Smooth muscle cell of the brain vasculature (primary cell): ENCODE data around the gene CNBD2.
A peak's percentile ranks its signal among the peaks of the same experiment; 100 is the strongest.
"Not testable (repeated sequence)": the region's sequence is repeated elsewhere in the genome, so short reads cannot be mapped to it uniquely, and the experiment has no call there.

ENCODE experiments used
- DNase-seq: peaks from one replicate; pipeline ENCODE4 v3.0.0-alpha.2; 2012; ENCODE audit warnings: low read depth, low spot score

CNBD2 gene

DNA sequence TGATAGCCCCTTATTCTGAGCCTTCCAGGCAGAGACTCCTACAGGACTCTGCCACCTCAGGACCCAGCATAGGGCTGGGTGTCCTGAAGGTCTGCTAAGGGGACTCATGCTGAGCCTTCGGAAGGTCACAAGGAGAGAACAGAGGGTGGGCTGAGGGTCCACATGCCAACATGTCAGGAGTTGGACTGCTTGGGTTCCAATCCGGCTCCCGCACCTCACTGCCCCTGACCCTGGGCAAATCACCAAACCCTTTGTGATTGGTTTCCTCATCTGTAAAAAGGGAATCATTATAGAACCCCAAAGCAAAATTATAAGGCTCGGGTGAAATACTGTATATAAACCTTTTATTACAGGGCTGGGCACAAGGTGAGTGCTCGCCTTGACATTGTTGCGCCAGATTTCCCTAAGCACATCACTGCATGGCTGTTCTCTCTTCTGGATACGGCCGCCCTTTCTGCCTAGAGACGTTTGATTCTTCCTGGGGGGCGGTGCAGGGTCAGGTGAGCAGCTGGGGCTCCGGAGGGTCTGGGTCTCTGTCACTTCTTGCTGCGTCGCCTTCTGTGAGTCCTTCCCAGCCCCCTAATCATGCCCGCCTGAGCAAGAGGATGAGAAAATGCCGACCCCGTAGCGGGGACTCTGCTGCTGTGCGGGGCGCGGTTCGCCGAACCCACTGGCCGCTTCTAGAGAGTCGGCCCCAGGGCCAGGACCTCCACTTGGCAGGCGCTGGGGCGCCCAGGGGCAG, 95.7 kb downstream of the CNBD2 start:
- DNase-seq, result no peak

- peak; percentile 43 for DNase-seq
These were observed 96.5 kb downstream of the CNBD2 start for GRCh38 chr20:36064658-36065426.

DNA sequence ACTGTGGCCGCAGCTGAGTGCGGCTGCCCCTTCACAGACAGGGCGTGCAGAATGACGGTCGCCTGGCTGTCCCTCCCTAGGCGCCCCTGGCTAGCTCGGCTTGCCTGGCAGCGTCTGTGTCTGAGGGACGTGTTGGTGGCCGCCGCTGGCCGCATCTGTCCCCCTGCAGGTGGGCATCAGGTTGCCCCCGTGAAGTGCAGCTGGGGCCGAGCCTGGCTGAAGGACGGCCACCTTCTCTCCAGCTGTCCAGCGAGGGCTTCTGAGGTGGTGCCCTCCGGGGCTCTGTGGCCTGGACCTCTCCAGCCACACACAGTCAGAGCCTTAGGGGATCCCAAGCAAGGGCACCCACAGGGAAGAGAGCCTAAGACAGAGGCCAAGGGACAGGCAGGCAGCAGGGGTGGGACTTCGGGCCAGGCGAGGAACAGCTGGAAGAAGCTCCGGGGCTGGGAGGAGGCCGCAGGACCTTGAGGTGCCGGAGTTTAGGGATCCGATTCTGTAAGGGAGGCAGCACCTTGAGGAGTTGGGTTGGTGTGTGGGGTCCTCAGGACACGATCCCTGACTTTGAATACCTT, 97.1 kb downstream of the CNBD2 start:
- no peak for DNase-seq

DNA sequence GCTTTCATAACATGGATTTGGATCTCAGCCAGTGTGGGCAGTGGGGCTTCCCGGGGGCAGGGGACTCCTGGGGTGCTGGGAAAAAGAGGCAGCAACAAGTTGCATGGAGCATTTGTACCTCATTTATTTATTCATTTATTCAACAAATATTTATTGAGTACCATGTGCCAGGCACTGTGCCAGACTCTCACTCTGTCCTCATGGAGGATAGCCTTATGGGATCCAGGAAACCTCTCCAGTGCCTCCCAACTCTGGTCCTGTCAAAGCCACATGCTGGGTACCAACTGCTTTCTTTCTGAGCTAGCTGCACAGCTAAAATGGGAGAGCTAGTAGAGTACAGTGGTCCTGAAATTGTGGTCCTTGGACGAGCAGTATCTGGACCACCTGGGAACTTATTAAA, 98.4 kb downstream of the CNBD2 start:
- DNase-seq, result no peak

- not testable (repeated sequence) for DNase-seq
These were observed 100.1 kb downstream of the CNBD2 start for GRCh38 chr20:36068526-36068925.

DNA sequence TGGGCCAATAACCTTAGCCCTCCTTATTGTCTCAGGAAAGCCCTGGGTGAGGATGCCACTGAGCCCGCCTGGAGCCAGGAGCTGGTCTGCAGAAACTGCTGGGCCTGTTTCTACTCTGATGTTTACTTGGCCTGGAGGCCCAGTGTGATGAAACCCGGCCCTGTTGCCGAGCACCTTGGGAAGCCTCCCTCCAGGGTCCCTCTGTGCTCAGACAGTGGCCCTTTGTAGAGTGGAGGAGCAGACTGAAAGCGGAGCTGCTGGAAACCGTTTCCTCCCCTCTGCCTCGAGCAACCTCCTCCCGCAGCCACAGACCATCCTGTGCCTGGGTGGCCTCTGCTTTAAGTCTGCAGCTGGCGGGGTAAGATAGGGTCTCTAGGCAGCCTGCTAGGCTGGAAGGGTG, 102.1 kb downstream of the CNBD2 start:
- DNase-seq, result no peak

GRCh38 chr20:36071848-36072247, 103.5 kb downstream of the CNBD2 start:
- no peak for DNase-seq

DNA sequence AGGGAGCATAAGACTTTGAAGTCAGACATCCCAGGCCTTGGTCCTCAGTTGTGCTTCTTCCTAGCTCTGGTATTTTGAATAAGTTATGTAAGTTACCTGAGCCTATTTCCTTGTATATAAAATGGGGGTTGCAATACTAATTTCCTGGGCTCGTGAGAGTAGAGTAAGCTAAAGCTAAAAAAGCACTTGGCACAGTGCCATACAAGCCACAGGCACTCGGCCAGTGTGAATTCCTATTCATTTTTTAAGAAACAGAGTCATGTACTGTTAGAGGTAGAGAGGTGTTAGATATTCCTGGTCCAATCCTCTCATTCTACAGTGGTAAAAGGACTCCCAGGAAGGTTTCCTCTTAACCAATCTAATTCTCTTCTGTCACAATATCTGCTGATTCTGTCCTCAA, 106.6 kb downstream of the CNBD2 start:
- no peak for DNase-seq

DNA sequence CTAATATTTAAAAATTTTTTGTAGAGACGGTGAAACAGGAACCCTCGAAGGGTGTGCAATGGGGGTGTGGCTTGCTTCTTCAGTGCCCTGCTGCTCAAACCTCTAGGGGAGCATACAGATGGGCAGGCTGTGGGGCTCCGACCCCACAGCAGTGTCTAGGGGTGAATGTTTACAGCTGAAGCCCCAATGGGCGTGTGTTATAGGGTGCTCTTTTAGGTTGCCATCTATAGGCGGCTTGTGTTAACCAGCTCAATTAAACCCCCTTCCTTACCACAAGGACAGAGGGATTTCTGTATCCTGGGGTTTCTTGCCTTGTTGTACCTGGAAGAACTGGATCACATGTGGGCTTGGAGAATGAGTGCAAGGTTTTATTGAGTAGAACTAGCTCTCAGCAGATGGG, 109.4 kb downstream of the CNBD2 start:
- not testable (repeated sequence) for DNase-seq

GRCh38 chr20:36079486-36079885, 111.1 kb downstream of the CNBD2 start:
- DNase-seq, result no peak

DNA sequence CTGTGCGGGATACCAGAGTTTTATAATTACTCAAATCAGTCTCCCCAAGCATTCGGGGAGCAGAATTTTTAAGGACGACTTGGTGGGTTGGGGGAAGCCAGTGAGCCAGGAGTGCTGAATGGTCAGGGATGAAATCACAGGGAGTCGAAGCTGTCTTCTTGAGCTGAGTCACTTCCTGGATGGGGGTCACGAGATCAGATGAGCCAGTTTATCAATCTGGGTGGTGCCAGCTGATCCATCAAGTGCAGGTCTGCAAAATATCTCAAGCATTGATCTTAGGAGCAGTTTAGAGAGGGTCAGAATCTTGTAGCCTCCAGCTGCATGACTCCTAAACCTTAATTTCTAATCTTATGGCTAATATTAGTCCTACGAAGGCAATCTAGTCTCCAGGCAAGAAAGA, 111.6 kb downstream of the CNBD2 start:
- not testable (repeated sequence) for DNase-seq
